ENCODE data around the gene RAD18.

Gene RAD18, protein sequence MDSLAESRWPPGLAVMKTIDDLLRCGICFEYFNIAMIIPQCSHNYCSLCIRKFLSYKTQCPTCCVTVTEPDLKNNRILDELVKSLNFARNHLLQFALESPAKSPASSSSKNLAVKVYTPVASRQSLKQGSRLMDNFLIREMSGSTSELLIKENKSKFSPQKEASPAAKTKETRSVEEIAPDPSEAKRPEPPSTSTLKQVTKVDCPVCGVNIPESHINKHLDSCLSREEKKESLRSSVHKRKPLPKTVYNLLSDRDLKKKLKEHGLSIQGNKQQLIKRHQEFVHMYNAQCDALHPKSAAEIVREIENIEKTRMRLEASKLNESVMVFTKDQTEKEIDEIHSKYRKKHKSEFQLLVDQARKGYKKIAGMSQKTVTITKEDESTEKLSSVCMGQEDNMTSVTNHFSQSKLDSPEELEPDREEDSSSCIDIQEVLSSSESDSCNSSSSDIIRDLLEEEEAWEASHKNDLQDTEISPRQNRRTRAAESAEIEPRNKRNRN
- total RNA-seq: 16.7 reads per million, percentile 43 among the genes with 10 or more reads in this experiment

- DNase-seq: peak; percentile 90
Observed at GRCh38 chr3:8963137-8963853, at the start of gene RAD18. Gene RAD18 (minus strand): TSS chr3:8963472. CDS start chr3:8963385, 87 bp downstream.

GRCh38 chr3:9012521-9012920 lies 49.2 kb upstream of the RAD18 start:
- no peak for DNase-seq

DNA sequence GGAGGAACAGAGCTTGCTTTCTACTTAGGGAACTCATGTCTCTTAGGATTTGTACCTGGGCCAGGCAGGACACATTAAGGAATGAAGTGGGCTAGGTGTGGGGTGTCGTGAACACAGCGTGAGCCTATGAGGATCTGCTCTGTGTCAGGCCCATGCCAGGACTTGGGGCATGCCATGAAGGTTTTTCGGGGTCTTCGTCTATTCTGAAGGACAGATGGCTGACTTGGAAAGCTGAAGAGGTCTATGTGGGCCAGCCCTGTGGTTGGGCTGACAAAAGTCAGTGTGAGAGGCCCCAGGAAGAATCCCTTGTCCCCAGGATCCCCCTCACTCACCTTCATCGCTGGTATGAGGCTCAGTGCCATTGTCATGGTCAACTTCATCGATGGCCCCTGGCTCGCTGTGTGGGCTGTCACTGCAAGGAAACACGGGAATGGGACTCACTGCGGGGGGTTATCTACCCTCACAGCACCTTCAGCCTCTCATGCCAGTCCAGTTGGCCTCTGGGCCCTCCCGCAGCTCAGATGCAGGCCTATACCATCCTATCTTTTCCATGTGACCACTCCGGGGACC lies 46.8 kb upstream of the RAD18 start:
- DNase-seq: no peak

- no peak for DNase-seq
Observed at GRCh38 chr3:9008550-9009255, 45.4 kb upstream of the RAD18 start.

DNA sequence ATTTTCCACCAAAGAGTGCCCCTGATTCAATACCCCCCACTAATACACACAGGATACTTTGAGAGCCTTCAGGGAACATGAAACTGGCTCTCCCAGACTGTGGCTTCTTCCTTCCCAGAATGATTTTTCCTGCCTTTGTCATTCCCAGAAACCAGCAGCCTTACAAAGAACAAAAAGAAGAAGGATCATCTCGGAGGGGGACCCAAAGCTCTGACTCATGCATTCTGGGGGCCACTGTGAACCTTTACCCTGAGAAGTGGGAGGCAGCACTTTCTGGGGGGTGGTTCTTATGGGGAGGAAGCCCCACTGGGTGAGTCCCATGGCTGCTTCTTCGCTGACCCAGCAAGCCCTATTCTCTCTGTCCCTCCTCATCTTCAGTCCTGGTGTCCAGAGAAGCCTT lies 44.7 kb upstream of the RAD18 start:
- DNase-seq: no peak

GRCh38 chr3:9007213-9007612 lies 43.9 kb upstream of the RAD18 start:
- no peak for DNase-seq

GRCh38 chr3:9000041-9000440 lies 36.8 kb upstream of the RAD18 start:
- DNase-seq: no peak

GRCh38 chr3:8997151-8997550 lies 33.9 kb upstream of the RAD18 start:
- DNase-seq: no peak

DNA sequence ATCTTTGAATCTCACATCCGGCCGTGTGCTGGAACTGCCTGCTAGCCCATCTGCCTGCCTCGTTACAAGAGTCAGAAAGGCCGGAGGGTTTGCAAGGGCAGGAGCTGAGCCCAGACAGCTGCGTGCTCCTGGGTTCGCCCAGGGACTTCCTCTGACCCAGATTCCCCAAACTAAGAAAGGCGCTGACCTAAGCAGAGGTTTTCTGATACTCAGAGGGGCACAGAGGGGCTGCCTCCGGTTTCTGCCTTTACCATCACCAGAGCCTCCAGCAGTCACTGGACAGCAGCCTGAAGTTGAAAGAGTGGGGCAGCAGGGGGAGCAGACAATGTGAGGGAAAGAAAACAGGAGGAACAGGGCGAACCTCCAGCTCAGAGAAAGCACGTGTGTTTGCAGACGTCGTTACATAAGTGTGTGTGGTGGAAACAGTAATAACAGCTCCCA lies 33.4 kb upstream of the RAD18 start:
- no peak for DNase-seq

DNA sequence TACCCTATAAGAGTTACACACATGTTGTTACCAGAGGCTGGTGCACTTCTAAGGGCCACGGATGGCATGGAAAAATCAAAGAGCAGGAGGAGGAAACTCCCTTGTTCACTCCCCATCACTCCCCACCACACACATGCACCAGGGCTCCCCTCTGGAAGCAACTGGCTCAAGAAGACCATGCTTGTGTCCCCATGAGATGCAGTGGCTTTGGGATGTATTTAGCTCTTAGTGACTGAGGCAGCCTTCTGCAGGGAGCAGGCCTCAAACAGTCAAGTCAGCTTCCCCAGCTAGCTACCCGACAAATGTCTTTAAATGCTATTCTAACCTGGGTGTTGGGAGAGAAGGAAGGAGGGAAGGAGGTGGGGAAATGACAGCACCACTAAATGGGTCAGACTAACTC lies 32.9 kb upstream of the RAD18 start:
- DNase-seq: no peak

DNA sequence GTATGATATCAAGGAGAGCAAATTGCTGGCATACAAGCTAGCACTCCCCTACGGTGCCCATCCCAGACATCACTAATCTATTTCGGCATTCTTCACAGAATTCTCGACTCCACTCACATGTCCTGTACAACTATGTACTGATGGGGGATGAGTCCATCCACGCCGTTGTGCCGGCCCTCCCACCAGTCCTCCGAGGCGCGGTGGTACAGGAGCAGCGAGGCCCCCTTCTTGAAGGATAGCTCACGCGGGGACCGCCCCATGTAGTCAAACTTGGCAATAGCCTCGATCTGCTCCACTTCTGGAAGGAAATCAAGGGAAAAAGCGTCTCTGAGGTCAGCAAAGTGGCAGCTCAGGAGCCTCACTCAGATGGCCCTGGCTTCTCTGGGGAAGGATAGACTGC lies 31.0 kb upstream of the RAD18 start:
- DNase-seq: no peak

GRCh38 chr3:8993331-8993730 lies 30.1 kb upstream of the RAD18 start:
- DNase-seq: no peak

GRCh38 chr3:8992854-8993253 lies 29.6 kb upstream of the RAD18 start:
- DNase-seq: no peak

- no peak for DNase-seq
Observed at GRCh38 chr3:8992199-8992598, 28.9 kb upstream of the RAD18 start.

- DNase-seq: no peak
Observed at GRCh38 chr3:8990266-8991215, 27.3 kb upstream of the RAD18 start.

- no peak for DNase-seq
Observed at GRCh38 chr3:8988791-8989558, 25.7 kb upstream of the RAD18 start.

GRCh38 chr3:8988384-8988655 lies 25.0 kb upstream of the RAD18 start:
- DNase-seq: no peak

DNA sequence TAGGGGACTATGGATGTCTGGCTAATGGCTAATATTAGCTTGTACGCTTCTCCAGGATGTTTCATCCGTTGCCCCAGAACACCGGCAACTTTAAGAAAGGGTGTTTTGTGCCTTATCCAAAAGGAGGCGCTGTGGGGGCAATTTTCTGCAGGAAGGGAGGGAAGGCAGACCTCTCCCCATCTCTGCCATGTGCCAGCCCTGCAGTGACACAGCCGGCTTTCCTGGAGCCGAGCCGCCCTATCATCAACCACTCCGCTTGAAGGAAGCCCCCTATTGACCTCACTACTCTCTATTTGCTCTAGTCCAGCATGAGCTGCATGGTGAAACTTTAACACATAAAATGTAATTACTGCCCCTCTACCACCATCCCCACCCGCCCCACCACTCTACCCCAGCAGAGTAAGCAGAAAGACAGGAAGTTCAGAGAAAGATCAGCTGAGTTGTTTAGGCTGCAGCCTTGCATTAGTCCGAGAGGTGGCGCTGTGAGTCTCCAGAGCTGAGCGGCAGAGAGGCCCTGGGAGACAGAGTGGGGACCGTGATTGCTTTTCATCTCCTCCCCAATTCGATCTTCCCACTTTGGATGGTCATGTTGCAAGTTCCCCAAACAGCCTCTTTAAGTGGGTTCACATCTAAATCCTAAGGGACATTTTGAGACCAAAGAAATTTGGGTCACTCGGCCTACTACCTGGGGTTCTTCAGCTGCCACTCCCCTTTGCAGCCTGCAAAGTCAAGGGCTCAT lies 24.5 kb upstream of the RAD18 start:
- DNase-seq: peak; percentile 36

GRCh38 chr3:8987226-8987625 lies 24.0 kb upstream of the RAD18 start:
- DNase-seq: no peak

DNA sequence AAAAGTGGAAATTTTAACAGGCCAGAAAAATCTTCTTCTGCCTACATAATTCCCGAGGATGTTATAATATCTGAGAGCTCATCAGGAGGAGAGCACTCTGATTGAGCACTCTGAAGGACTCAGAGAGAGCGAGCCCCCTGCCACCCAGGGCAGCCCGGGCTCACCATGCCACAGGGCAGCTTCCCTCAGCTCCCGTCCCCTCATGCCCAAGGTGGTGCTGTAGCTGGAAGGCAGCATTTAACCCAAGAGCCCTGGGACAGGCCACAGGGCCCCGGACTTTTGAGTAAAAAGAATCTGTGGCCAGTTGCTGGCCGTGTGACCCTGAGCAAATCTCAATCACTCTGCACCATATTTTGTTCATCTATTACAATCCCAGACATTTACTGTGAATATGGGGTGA lies 23.5 kb upstream of the RAD18 start:
- no peak for DNase-seq

All from effector CD4-positive, alpha-beta T cell (primary cell).